Trophoblast cell (in vitro differentiated cells and primary cell): ENCODE data around the gene PALLD.

Experiments
- DNase-seq, 2 donors: peaks; one replicate each; pipeline ENCODE4 v3.0.0-alpha.2; 2016
- H2AFZ ChIP-seq: 2 replicates; pipeline ENCODE4 v1.6.1; 2013; ENCODE audit warnings: low read length, moderate library complexity, mild to moderate bottlenecking; ENCODE audit not compliant: insufficient read depth, poor library complexity
- H2AK5ac ChIP-seq: 2 replicates; pipeline ENCODE4 v1.6.1; 2013; ENCODE audit warnings: mild to moderate bottlenecking, low read length
- H2BK120ac ChIP-seq: 2 replicates; pipeline ENCODE4 v1.6.1; 2013; ENCODE audit warnings: low read length, mild to moderate bottlenecking, moderate library complexity; ENCODE audit not compliant: insufficient read depth, poor library complexity
- H2BK12ac ChIP-seq: 2 replicates; pipeline ENCODE4 v1.6.1; 2013; ENCODE audit warnings: mild to moderate bottlenecking, low read length, moderate library complexity
- H2BK5ac ChIP-seq: 2 replicates; pipeline ENCODE4 v1.6.1; 2013; ENCODE audit warnings: low read length, low read depth, moderate library complexity, mild to moderate bottlenecking; ENCODE audit not compliant: poor library complexity
- H3K14ac ChIP-seq: 2 replicates; pipeline ENCODE4 v1.6.1; 2013; ENCODE audit warnings: mild to moderate bottlenecking, low read length
- H3K18ac ChIP-seq: 2 replicates; pipeline ENCODE4 v1.6.1; 2013; ENCODE audit warnings: mild to moderate bottlenecking, low read length
- H3K23ac ChIP-seq: 2 replicates; pipeline ENCODE4 v1.6.1; 2013; ENCODE audit warnings: low read length
- H3K27ac ChIP-seq: 2 replicates; pipeline ENCODE4 v1.5.1; 2013; ENCODE audit warnings: low read depth, mild to moderate bottlenecking, inconsistent platforms, low read length, moderate library complexity
- H3K27me3 ChIP-seq: 2 replicates; pipeline ENCODE4 v1.6.1; 2013; ENCODE audit warnings: inconsistent platforms, mild to moderate bottlenecking, low read length, moderate library complexity; ENCODE audit not compliant: insufficient read depth
- H3K36me3 ChIP-seq, 2 experiments: 1 replicate in 1 of 2; 2 replicates in 1 of 2; pipeline ENCODE4 v1.6.1; 2013; ENCODE audit warnings: low read length in 2 of 2, mild to moderate bottlenecking in 2 of 2, moderate library complexity in 1 of 2; ENCODE audit not compliant: insufficient read depth in 2 of 2, control insufficient read depth in 1 of 2
- H3K4ac ChIP-seq: 2 replicates; pipeline ENCODE4 v1.6.1; 2013; ENCODE audit warnings: low read depth, mild to moderate bottlenecking, low read length, moderate library complexity
- H3K4me1 ChIP-seq, 2 experiments: 1 replicate in 1 of 2; 2 replicates in 1 of 2; pipeline ENCODE4 v1.6.1; 2013; ENCODE audit warnings: low read length in 2 of 2, mild to moderate bottlenecking in 2 of 2, moderate library complexity in 1 of 2; ENCODE audit not compliant: insufficient read depth in 2 of 2, control insufficient read depth in 1 of 2
- H3K4me2 ChIP-seq: 2 replicates; pipeline ENCODE4 v1.6.1; 2013; ENCODE audit warnings: inconsistent platforms, mild to moderate bottlenecking, low read length, moderate library complexity
- H3K4me3 ChIP-seq: 2 replicates; pipeline ENCODE4 v1.5.1; 2013; ENCODE audit warnings: mild to moderate bottlenecking, low read depth, low read length, inconsistent platforms
- H3K79me1 ChIP-seq: one replicate; pipeline ENCODE4 v1.6.1; 2013; ENCODE audit warnings: low read length
- H3K79me2 ChIP-seq: 2 replicates; pipeline ENCODE4 v1.6.1; 2013; ENCODE audit warnings: low read length, mild to moderate bottlenecking; ENCODE audit not compliant: control insufficient read depth, insufficient read depth, poor library complexity
- H3K9ac ChIP-seq: 2 replicates; pipeline ENCODE4 v1.6.1; 2013; ENCODE audit warnings: mild to moderate bottlenecking, low read length
- H3K9me3 ChIP-seq: 2 replicates; pipeline ENCODE4 v1.6.1; 2013; ENCODE audit warnings: low read depth, mild to moderate bottlenecking, control low read depth, inconsistent platforms, low read length; ENCODE audit not compliant: insufficient read depth
- H4K12ac ChIP-seq: 2 replicates; pipeline ENCODE4 v1.6.1; 2013; ENCODE audit warnings: low read depth, mild to moderate bottlenecking, low read length, moderate library complexity
- H4K8ac ChIP-seq: 2 replicates; pipeline ENCODE4 v1.6.1; 2013; ENCODE audit warnings: low read depth, mild to moderate bottlenecking, low read length, moderate library complexity
- H4K91ac ChIP-seq: one replicate; pipeline ENCODE4 v1.6.1; 2013; ENCODE audit warnings: low read depth, mild to moderate bottlenecking, low read length, moderate library complexity
- WGBS: extraction: QIAGEN DNeasy Blood & Tissue Kit; methylation state at CpG from one replicate; pipeline ENCODE4 v1.1.7; 2013; ENCODE audit warnings: missing lambda C conversion rate; ENCODE audit not compliant: insufficient read length, insufficient coverage; ENCODE audit errors: extremely low coverage; 5-methylcytosine and 5-hydroxymethylcytosine counted together

PALLD gene

GRCh38 chr4:168560184-168561180 is 63.6 kb downstream of the PALLD start:
- no CpG with 5 or more reads among the region's 3 CpGs for WGBS
- H3K14ac ChIP-seq = no peak overlapping the region

GRCh38 chr4:168562041-168562571 is 65.3 kb downstream of the PALLD start:
- Histone ChIP-seq H3K4ac (no peak overlapping the region), H3K79me1 (peaks cover 17% of the 10 kb centered on the region), H3K9me3 (no peaks in the 10 kb centered on the region), H3K27ac (no peak overlapping the region), H3K27me3 (no peaks in the 10 kb centered on the region), H3K4me3 (no peak overlapping the region), H4K91ac (no peak overlapping the region), H3K4me2 (no peak overlapping the region), H3K36me3 (no peaks in the 10 kb centered on the region), H2BK120ac (no peak overlapping the region), H4K12ac (no peak overlapping the region), H3K18ac (no peak overlapping the region), H3K79me2 (no peaks in the 10 kb centered on the region), H2BK12ac (no peak overlapping the region), H3K4me1 (peaks cover 16 to 17% of the 10 kb centered on the region in 2 experiments), H2BK5ac (no peak overlapping the region), H3K14ac (no peak overlapping the region), H3K9ac (no peak overlapping the region), H2AFZ (no peak overlapping the region), H3K23ac (no peak overlapping the region), H4K8ac (no peak overlapping the region), H2AK5ac (no peak overlapping the region)
- peak in 1 of 2 donors; percentile 52 for DNase-seq
- WGBS = no CpG with 5 or more reads among the region's 3 CpGs

More at GRCh38 chr4:168560184-168561180, 63.6 kb downstream of the PALLD start:
- Histone ChIP-seq H3K9ac (no peak overlapping the region), H3K4me3 (no peak overlapping the region), H3K9me3 (no peaks in the 10 kb centered on the region), H3K27me3 (no peaks in the 10 kb centered on the region), H3K79me2 (no peaks in the 10 kb centered on the region), H3K36me3 (no peaks in the 10 kb centered on the region), H2AFZ (no peak overlapping the region), H4K12ac (no peak overlapping the region), H2AK5ac (no peak overlapping the region), H3K18ac (no peak overlapping the region), H3K4me2 (peak overlapping the region; percentile 32), H4K91ac (peak overlapping the region; percentile 60), H3K27ac (peak overlapping the region; percentile 80), H3K23ac (no peak overlapping the region), H3K4me1 (peaks cover 16 to 17% of the 10 kb centered on the region in 2 experiments), H2BK5ac (no peak overlapping the region), H4K8ac (no peak overlapping the region), H3K4ac (no peak overlapping the region), H3K79me1 (peaks cover 17% of the 10 kb centered on the region), H2BK120ac (peak overlapping the region; percentile 48), H2BK12ac (peak overlapping the region; percentile 44)
- DNase-seq = peak; percentile 48 to 83

DNA sequence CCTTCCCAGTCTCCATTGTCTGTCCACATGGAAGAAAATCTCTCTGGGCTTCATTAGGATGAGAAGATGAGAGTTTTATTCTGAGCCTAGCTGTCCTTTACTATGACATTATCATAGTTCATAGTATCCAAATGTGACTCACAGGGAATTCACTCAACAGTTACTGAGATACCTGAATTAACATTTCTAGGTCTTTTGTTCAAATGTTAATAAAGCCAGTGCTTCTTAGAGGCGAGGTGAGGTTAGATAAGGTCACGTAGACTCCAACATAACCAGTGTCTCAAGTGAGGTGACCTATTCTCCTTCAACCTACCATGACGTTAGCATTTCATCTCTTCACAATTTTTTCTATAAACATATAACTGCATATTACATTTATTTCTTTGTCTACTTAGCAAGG is 67.2 kb downstream of the PALLD start:
- Histone ChIP-seq H3K9me3 (no peaks in the 10 kb centered on the region), H2AFZ (no peak overlapping the region), H3K4me2 (no peak overlapping the region), H3K4me1 (peaks cover 7 to 8% of the 10 kb centered on the region in 2 experiments), H3K36me3 (no peaks in the 10 kb centered on the region), H3K27me3 (no peaks in the 10 kb centered on the region), H2BK5ac (no peak overlapping the region), H4K12ac (no peak overlapping the region), H3K4ac (no peak overlapping the region), H3K27ac (no peak overlapping the region), H4K8ac (no peak overlapping the region), H3K4me3 (no peak overlapping the region), H3K14ac (no peak overlapping the region), H4K91ac (no peak overlapping the region), H3K23ac (no peak overlapping the region), H2AK5ac (no peak overlapping the region), H3K79me1 (peaks cover 8% of the 10 kb centered on the region), H3K9ac (no peak overlapping the region), H3K18ac (no peak overlapping the region), H2BK12ac (no peak overlapping the region), H3K79me2 (no peaks in the 10 kb centered on the region), H2BK120ac (no peak overlapping the region)
- no peak for DNase-seq
- 100% methylated on average over 1 of the region's 3 CpGs for WGBS

GRCh38 chr4:168565130-168565529 is 68.3 kb downstream of the PALLD start:
- no peaks in the 10 kb centered on the region for H3K9me3 ChIP-seq
- H4K12ac ChIP-seq = no peak overlapping the region
- H2BK12ac ChIP-seq = no peak overlapping the region
- no peaks in the 10 kb centered on the region for H3K79me2 ChIP-seq
- no peak overlapping the region for H3K27ac ChIP-seq
- H3K4me2 ChIP-seq = no peak overlapping the region
- DNase-seq = no peak
- H3K23ac ChIP-seq = no peak overlapping the region
- H2AFZ ChIP-seq = no peak overlapping the region
- no peak overlapping the region for H3K14ac ChIP-seq
- no peak overlapping the region for H4K8ac ChIP-seq
- H3K4me3 ChIP-seq = no peak overlapping the region
- H3K27me3 ChIP-seq = no peaks in the 10 kb centered on the region
- H3K36me3 ChIP-seq = no peaks in the 10 kb centered on the region
- H3K18ac ChIP-seq = no peak overlapping the region
- whole genome bisulfite sequencing = no CpG with 5 or more reads among the region's 2 CpGs
- H3K4ac ChIP-seq = no peak overlapping the region
- H3K79me1 ChIP-seq = peaks cover 5% of the 10 kb centered on the region
- peaks cover 4 to 5% of the 10 kb centered on the region in 2 experiments for H3K4me1 ChIP-seq
- H2BK120ac ChIP-seq = no peak overlapping the region
- no peak overlapping the region for H2BK5ac ChIP-seq
- H2AK5ac ChIP-seq = no peak overlapping the region
- no peak overlapping the region for H4K91ac ChIP-seq
- no peak overlapping the region for H3K9ac ChIP-seq
